GM12891 (cell line): ENCODE data around the gene C1orf198.

Experiments
- PAX5 ChIP-seq: IDR thresholded peaks from 2 replicates; pipeline ENCODE4 v1.6.1; 2011; ENCODE audit warnings: low read length, moderate library complexity, mild to moderate bottlenecking; ENCODE audit not compliant: insufficient read depth, severe bottlenecking
- POLR2A ChIP-seq: IDR thresholded peaks from 2 replicates; pipeline ENCODE4 v1.6.1; 2011; ENCODE audit warnings: low read depth, low read length, control low read depth
- POU2F2 ChIP-seq: IDR thresholded peaks from 2 replicates; pipeline ENCODE4 v1.6.1; 2011; ENCODE audit warnings: low read depth, mild to moderate bottlenecking, control low read depth, low read length, moderate library complexity
- TAF1 ChIP-seq: IDR thresholded peaks from 2 replicates; pipeline ENCODE4 v1.6.1; 2011; ENCODE audit warnings: low read depth, low read length, control low read depth

DNA sequence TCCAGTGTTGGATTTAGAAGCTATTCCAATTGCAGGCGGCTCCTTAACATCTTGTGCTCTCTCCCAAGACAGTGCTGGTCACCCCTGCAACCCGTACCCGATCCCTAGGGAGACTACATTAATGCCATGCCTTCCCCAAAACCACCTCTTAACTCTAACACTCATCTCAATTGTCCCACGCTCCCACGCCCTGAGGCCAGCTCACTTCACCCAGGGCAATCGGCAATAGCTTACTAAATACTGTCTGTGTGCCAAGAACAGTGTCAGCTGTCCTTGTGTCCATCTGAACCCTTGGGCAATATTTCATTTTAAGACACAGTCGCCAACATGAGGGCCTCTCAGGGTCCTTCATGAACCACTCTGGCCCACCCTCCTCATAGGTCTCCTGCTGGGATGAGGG lies 13.9 kb downstream of the C1orf198 start:
- TF ChIP-seq POLR2A (no peak), PAX5 (no peak), TAF1 (no peak), POU2F2 (no peak)
